Measurements from ENCODE around the gene GRPEL1.

- TF ChIP-seq POLR2A (IDR thresholded peaks at IDR 0.05) (no peak), CTCF (IDR thresholded peaks at IDR 0.05) (no peak)
Measured at GRCh38 chr4:7107166-7107905, 39.5 kb upstream of the GRPEL1 start.
